HG03103 (cell line): ENCODE results near the gene REEP5.
"Not testable (repeated sequence)": the region's sequence is repeated elsewhere in the genome, so short reads cannot be mapped to it uniquely, and the experiment has no call there.

Source experiments
- ATAC-seq: cut with Tn5 transposase; IDR thresholded peaks from one replicate; pipeline ENCODE4 v1.9.1; 2021; ENCODE audit warnings: low read depth; ENCODE audit not compliant: unreplicated experiment

The REEP5 gene

GRCh38 chr5:112892776-112893175 is 29.3 kb downstream of the REEP5 start:
- no peak for ATAC-seq

GRCh38 chr5:112892066-112892465 is 30.0 kb downstream of the REEP5 start:
- not testable (repeated sequence) for ATAC-seq

- ATAC-seq, result no peak
These were observed 35.1 kb downstream of the REEP5 start for GRCh38 chr5:112886975-112887374.

- no peak for ATAC-seq
These were observed 37.0 kb downstream of the REEP5 start for GRCh38 chr5:112885001-112885400.

GRCh38 chr5:112883192-112883591 is 38.8 kb downstream of the REEP5 start:
- ATAC-seq, result no peak

GRCh38 chr5:112880219-112880964 is 41.6 kb downstream of the REEP5 start:
- no peak for ATAC-seq

- ATAC-seq, result no peak
These were observed 43.3 kb downstream of the REEP5 start for GRCh38 chr5:112878760-112879159.

- no peak for ATAC-seq
These were observed 43.9 kb downstream of the REEP5 start for GRCh38 chr5:112878101-112878500.

- ATAC-seq, result no peak
These were observed 45.7 kb downstream of the REEP5 start for GRCh38 chr5:112876362-112876761.

- no peak for ATAC-seq
These were observed 51.1 kb downstream of the REEP5 start for GRCh38 chr5:112870966-112871365.

GRCh38 chr5:112869948-112870347 is 52.1 kb downstream of the REEP5 start:
- peak; percentile 64 for ATAC-seq

GRCh38 chr5:112867411-112867810 is 54.6 kb downstream of the REEP5 start:
- ATAC-seq, result no peak

- ATAC-seq, result no peak
These were observed 55.3 kb downstream of the REEP5 start for GRCh38 chr5:112866739-112867138.

GRCh38 chr5:112865128-112865527 is 56.9 kb downstream of the REEP5 start:
- ATAC-seq, result no peak

- ATAC-seq, result no peak
These were observed 58.5 kb downstream of the REEP5 start for GRCh38 chr5:112863549-112863948.

- ATAC-seq, result no peak
These were observed 59.9 kb downstream of the REEP5 start for GRCh38 chr5:112862085-112862484.

GRCh38 chr5:112861638-112861985 is 60.4 kb downstream of the REEP5 start:
- ATAC-seq, result no peak

GRCh38 chr5:112860929-112861637 is 60.9 kb downstream of the REEP5 start, which contains the start of gene SRP19:
TSS of gene SRP19 (plus strand) at chr5:112861287. CDS start at chr5:112861377, 90 bp downstream.
- ATAC-seq, result peak; percentile 98

- ATAC-seq, result not testable (repeated sequence)
These were observed 61.5 kb downstream of the REEP5 start for GRCh38 chr5:112860571-112860928.

- ATAC-seq, result no peak
These were observed 64.2 kb downstream of the REEP5 start for GRCh38 chr5:112857866-112858265.

- ATAC-seq, result no peak
These were observed 67.4 kb downstream of the REEP5 start for GRCh38 chr5:112854651-112855050.

GRCh38 chr5:112849912-112850311 is 72.1 kb downstream of the REEP5 start:
- no peak for ATAC-seq
